Activated gamma-delta T cell treated with anti-CD3 and anti-CD28 coated beads, Interleukin-2, amount 50 U/mL, for 16 hours (primary cell): ENCODE data around the gene NCKAP5.

Experiments used
- DNase-seq: peaks from one replicate; pipeline ENCODE4 v3.0.0-alpha.2; 2020; ENCODE audit warnings: low read depth

The NCKAP5 gene

DNA sequence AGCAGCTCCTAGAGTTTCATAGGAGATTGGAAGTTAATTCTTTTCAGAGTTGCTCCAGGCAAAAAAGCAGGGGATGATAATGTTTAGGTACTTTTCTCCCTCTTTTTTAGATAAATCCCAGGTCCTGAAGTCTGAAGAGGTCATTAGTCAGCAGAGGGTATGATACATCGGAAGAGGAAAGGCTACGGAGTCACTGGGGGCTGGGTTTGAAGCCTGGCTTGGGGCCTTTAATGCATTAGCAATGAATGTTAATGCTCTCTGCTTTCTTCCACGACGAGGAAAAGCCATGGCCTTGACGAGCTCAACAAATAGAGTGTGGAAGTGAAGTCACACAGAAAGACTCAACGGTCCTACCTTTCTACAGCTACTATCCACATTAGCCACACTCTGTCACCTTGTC is 235.1 kb downstream of the NCKAP5 start:
- DNase-seq: no peak

DNA sequence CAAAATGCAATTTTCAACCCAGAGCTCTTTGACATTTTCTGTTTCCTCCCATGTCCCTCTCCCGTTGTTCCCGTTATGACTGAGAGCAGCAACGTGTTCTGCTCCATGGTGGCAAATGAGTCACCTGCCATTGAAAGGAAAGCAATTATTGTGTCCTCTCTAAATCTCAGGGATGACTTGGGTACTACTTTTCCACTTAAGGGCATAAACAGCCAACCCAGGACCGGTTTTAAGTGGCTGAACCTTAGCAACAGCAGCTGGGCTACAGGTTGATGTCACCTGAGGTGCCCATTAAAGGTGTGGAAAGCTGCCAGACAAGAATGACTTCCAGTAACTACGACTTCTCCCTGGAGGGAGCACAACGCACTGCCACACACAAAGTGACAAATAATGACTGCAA is 236.8 kb downstream of the NCKAP5 start:
- DNase-seq: no peak

DNA sequence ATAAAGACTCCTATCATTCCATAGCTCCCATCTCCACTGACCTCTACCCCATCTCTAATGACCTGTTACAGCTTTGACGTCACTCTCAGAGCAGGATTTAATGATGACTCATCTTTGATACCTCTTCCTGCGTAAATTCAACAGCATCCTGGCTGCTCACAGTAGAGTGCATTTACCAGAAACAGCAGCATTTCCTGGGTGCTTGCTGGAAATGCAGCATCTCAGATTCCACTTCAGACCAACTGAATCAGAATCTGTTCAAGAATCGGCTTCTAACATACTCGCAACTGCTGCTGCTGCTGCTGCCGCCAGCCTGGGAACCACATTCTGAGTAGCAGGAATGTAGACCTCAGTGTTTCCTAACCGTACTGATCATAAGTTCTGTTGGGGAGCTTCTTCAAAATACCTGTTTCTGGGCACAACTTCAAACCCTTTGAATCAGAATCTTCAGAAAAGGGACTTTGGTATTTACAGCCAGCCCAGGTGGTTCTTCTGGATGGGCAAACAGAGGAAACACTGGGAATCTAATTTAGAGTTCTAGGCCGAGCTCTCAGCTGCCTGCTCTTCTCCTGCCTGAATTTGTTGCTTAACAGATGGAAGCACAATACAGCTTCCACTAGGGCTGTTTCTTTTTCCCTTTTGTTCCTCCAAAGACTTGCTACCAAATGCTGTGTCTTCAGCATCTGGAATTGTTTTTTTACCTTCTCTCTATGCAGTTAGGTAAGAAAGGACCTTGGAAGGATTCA is 241.4 kb downstream of the NCKAP5 start:
- no peak for DNase-seq

DNA sequence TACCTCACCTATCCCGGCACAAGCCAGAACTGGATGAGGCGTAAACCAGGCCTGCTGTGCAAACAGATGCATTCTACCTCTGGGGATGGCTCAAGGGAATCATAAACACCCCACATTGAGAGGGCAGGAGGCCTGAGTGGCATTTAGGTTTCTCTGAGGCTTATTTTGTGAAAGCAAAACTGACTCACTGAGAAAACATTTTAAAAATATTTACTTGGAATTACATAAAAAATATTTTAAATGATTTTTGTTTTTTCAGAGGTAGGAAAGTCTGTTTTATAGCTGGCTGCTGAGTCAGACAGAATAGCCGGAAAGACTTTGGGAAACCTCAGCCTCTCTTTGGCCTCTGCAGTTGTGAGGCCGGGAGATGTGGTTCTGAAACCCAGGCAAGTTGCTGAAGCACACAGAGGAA is 244.1 kb downstream of the NCKAP5 start:
- DNase-seq: no peak

DNA sequence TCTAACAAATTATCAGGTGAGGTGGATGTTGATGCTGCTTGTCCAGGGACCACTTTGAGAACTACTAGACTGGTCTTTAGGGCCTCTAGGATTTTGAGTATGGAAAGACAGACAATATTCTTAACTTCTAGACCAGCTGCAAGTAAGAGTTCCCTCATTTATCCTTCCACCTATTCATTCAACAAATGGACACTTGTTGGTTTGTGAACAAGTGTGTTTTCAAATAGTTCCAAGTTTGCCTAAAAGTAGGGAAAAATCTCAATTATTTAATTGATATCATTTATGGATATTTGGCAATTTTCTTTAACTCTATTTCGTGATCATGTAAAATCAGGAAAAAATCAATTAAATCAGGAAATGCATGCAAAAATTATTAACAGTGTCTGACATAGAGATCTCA is 245.4 kb downstream of the NCKAP5 start:
- DNase-seq: no peak

DNA sequence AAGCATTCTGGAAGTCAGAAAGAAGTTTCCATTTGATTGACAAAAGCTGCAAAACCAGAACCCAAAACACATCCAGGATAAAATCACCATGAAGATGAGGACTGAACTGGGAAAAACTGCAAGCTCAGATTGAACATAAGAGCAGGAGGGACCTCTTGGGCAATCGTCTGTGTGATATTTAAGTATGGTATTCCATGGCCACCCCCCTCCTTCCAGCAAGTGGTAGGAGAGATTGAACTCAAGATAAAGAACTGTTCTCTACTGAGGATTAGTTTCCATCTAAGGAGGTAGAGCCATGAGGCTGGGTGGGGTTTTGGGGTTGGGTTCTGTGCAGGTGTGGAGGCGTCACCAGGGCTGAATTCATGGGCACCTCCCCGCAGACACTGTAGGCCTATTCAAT is 251.1 kb downstream of the NCKAP5 start:
- DNase-seq: no peak

DNA sequence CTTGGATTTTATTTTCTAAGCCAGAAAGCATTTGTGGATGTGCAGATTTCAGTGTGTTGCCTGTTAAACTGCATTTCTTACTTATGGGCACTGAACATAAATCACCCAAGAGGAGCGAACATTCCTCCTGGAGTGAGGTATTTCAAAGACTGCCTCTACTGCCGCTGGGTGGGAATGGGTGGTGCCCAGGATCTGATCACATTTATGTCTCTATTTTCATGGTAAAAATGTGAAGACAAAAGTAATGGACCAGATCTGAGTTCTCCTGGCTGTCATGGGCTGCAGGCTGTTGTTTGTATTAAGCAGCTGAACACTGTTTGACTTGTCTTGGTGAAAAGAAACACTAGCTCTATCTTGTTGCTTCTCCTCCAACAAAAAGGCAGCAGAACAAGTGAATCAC is 251.7 kb downstream of the NCKAP5 start:
- no peak for DNase-seq

DNA sequence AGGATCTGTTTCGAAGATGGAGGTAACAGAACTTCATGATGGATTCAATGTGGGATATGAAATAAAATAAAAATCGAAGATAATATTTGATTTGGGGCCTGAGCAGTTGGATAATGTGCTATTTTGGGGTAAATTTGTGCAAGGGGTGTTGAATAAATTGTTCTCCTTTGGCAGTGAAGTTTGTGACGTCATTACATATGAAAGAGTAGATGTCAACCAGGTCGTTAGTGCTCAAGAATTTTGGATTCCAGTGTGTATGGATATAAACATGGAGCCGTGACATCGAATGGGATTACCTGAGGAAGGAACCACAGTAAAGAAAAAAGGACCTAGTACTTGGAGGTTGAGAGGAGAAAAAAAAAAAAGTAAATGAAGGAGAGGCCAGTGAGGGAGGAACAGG is 253.0 kb downstream of the NCKAP5 start:
- no peak for DNase-seq

DNA sequence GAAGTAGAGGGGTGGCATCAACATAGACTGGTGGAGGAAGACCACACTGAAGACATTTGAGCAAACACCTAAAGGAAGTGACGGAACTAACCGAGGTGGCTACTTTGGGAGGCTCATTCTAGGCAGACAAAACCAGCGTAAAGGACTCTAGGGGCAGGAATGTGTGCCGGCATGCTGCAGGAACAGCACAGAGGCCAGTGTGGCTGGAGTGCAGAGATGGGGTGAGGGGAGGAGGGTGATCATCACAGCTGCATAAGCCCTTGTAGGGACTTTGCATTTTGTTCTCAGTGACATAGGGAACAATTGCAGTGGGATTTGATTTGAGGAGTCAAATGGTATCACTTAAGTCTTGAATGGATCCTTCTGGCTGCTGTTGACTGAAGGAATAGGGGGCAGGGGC is 253.5 kb downstream of the NCKAP5 start:
- DNase-seq: no peak

DNA sequence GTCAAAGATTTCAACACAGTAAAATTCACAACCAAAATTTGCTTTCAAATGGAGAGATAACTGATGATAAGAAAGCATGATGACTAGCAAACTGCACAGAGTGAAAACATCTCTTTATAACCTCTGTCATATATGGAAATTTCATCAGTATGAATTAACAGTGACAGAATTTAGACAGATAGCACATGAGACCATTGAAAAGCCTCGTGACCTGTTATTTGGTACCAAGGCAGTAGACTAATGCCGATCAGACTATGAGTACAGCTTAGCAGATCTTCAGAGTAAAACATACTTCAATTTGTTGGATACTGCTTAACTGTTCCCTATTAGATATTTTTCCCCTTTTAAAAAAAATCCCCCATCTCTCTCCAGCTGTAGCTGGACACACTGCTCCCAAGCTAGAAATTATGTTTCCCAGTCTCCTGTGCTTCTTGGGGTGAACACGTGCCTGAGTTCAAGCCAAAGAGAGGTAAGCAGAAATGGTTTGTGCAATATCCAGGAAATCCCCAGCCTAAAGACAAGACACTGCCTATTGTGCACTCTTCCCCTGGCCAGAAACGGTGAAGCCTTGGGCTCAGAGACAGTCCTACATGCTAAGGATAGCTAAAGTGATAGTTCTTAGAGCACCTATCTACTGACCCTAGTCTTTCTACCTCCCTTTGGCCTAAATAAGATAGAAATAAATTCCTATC is 256.1 kb downstream of the NCKAP5 start:
- DNase-seq: no peak

DNA sequence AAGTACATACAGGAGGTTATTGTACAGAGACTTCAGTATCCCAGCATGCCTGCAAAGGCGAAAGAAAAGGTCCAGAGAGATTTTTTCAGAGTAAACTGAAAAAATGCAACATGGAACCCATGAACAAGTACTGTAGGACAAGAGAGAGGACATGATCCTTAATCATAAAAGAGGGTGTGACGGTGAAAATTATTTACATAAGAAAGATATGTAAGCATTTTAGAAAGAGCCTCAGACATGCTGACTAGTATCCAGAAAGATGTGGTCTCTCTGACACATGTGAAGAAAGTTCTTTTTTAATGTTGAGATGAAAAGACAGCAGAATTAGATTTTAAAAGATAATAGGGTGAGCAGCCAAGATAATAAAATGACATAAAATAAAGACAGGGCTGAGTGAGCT is 262.0 kb downstream of the NCKAP5 start:
- no peak for DNase-seq

DNA sequence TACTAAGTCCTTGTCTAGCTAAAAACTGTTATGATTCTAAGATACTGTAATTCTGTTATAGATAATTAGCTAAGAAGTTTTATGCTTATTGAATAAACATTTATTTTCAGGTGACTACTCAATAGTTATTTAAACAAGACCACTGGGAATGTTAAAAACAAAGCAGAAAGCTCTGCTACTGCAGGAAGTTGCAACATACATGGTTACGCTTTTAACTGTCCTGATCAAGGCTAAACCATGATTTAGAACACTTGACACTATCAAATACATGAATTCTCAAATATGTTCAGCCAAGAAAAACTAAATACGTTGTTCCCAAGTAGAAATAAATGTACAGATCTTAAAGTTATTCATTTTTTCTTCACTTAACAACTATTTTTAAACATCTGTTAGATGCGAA is 263.9 kb downstream of the NCKAP5 start:
- DNase-seq: no peak

DNA sequence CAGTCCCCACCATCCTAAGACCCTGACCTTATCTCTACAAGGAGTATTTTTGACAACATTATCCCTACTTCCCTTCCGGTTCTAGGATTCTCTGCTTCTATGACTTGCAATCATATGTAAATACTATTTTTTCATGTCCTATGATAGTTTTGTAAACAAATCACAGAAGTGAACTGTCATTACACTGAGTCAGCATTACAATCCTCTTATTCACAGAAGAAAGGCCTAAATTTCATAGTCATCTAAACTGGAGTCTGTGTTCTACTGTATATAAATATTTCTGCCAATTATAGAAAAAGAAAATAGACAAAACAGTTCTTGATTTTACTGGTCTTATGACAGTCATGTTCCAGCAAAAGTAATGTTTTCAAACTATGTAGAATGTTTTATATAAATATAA is 265.1 kb downstream of the NCKAP5 start:
- no peak for DNase-seq

DNA sequence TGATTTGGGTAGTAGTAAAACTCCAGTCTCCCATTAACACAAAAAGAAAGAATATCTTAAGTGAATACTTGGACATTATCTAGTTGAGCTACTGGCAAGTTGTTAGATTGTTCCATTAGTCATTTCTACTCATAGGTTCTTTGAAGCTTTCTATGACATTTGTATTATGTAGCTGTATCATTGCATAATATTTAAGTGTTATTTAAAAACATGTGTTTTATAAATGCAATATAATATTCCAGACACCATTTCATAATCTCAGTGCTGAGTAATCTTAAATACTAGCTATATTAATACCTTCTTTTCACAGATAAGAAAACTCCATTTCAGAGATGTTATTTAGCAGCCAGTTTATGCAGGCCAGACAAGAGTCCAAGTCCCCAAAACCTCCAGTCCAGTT is 271.9 kb downstream of the NCKAP5 start:
- DNase-seq: no peak

DNA sequence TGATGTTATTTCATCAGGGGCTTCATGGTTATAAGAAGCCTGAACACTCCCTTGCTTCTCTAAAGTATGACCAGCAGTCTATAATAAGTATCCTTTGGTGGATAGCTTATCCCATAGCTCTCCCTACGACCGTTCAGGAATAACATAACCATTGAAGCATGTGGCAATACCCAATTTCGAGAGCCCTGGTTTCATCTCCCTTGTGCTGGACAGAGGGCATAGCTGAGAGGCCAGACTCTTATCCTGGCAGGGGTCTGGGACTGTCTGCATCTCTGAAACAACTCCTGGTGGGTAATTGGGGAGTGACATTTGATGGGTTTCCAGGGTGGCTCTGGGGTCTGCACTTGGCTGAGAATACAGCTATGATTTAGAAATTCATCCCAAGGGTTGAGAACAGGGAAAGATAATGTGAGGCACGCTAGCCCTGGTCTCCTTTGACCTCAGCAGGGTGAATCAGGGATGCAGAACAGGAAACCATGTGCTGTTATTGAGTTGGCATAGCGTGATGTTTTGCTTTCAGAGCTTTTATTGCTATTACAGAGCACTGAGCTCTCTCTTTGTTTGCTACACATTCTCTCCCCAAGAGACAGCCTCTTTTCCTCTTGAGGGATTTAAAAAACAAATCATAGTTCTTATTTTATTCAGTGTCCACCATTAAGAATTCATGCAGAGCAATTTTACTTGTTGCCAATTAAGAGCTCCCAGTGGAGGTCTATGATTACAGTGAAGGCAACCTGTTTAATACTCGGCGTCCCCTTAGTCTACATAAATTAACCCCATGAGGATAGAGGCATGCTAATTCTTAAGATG is 274.5 kb downstream of the NCKAP5 start:
- no peak for DNase-seq

DNA sequence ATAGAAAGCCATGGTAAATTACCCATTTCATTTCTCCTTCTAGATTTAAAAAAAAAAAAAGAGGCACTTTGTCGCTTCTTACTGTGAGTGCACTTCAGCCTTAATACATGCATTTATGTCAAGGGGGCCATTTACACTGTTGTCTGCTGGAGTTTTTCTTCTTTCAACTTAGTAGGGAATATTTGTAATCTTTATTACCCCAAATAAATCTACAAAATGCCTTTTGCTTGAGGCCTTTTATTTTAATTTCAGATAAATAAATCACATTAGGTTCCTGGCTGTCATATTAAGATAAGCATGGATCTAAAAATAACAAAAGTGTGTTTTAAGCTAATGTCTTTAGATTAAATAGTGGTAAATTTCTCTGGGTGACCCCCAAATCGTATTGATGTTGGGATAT is 276.0 kb downstream of the NCKAP5 start:
- no peak for DNase-seq

DNA sequence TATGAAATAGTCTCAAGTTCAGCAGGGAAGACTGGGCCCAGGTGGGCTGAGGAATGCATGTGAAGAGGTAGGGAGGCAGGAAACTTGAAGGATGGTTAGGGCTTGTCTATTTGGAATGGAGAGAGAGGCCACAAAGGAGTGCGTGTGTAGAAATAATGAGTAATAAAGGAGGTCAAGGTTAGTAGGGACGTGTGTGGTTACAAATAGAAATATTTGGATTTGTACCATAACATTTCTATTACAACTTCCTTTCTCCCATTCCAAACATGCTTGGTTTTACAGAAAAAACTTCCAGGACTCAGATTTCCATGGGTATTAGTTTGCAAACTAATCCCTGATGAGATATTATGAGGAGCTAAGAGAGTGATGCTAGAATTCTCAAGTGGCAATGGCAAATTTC is 280.6 kb downstream of the NCKAP5 start:
- no peak for DNase-seq

DNA sequence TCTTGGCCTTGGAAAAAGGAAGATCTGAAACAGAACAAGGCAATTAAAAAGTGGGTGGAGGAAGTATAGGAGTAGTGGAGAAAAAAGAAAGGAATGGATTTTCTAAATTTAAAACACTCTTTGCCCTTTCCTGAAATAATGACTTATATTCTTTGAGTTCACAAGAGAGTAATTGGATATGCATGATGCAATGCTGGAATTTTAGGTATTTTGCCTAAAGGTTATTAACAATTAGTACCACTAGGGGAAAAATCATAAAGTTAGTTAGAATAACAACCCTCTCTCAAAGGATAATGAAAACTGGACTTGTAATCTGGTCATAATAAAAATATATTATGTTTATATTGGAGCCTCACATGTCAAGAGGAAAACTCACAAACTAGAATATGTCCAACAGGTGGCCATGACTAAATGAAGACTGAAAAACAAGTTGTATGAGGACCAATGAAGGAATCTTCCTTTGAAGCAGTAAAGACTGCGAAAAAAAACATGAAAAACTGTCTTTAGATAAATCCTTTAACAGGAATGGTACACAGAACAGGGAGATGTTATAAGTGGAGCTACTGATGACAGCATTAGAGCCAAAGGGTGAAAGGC is 281.8 kb downstream of the NCKAP5 start:
- no peak for DNase-seq

DNA sequence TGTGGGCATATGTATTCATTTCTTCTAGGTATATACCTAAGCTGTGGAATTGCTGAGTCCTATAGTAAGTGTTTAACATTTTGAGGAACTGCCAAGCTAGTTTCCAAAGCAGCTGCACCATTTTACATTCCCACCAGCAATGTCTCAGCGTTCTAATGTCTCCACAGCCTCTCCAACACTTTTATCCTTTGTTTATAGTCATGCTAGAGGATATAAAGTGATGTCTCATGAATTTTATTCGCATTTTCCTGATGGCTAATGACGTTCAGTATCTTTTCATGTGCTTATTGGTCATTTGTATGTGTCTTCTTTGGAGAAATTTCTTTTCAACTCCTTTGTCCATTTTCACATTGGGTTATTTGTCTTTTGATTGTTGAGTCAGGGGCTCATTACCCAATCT is 295.2 kb downstream of the NCKAP5 start:
- no peak for DNase-seq

DNA sequence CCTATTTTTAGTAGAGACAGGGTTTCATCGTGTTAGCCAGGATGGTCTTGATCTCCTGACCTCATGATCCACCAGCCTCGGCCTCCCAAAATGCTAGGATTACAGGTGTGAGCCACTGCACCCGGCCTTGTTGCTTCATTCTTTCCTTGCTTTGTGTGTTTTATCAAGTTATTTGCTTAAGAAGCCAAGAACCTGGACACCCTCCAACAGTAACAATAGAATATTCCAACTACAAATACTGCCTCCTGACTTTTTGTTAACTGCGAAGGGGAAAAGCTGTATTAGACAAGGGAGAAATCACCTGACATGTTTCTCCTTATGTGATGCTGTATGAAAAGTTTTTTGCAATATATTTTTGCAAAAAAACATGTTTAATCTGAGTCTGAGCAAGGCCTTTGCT is 297.2 kb downstream of the NCKAP5 start:
- DNase-seq: no peak

DNA sequence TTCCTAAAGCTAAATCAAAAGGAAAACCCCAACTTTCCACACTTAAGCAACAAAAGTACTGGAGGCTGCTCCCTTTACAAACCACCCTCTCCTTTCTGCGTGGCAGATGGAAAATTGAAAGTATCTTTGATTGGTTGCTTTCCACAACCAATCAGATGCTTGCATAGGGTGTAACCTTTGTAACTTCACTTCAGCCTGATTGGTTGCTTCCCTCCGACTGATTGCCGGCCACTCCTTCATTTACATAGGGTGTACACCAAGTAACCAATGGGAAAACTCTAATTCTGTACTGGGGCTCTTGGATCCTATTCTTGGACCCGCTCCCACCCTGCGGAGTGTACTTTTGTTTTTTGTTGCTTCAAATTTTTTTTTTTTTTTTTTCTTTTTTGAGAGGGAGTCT is 297.7 kb downstream of the NCKAP5 start:
- no peak for DNase-seq

DNA sequence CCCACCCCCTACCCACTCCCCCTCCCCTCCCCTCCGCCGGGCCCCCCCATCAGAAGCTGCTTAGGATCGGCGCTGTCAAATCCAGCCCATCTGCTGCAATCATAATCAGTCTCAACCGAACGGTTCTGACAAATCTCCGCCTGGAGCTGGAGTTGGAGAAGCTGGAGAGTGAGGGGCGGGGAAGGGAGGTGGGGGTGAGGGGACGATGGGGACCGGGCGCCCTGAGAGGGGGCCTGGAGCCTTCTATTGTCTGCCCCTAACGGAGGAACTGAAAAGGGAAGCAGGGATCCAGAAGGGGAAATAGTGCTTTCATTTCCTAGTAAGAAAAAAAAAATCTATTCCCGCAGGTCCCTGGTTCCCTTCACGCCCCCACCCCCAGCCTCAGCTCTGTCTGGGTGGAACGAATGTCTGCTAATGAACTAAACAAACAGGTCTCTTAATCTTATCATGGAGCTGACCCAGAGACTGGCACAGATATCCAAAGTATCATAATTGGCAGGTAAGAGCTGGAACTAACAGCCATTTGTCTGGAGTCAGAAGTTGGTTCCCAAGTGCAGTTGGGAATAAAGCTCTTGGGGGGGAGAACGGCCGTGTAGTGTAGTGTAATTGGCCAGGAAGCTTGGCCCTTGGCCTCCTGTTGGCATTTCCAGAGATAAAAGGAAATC is 301.2 kb downstream of the NCKAP5 start:
- no peak for DNase-seq
